IMR-90 (cell line): ENCODE results near the gene ADAMTS16. TPM values are rescaled to one million over a fixed set of nuclear protein-coding genes. Genes with fewer than 3 reads are reported as not detected.

Experiments used
- ATAC-seq: fragments of 200-7000 bp; cut with Tn5 transposase; 2 replicates; pipeline ENCODE4 v1.9.1; 2020; ENCODE audit warnings: low read depth, mild to moderate bottlenecking, moderate library complexity
- BruUV-seq: library from RNA; stranded (reverse); fragments of 400-500 nt; replicated peaks from 2 replicates; lab custom pipeline; 2021; lab: Mats Ljungman, UMichigan
- CTCF ChIA-PET: fragments of 300-600 bp; formaldehyde crosslinking; extraction: SDS; loops from one replicate; lab custom pipeline; 2021; ENCODE audit warnings: antibody characterized with exemption; lab: Yijun Ruan, JAX
- POLR2A ChIA-PET: fragments of 300-600 bp; sonication (Branson Sonifier 250); formaldehyde crosslinking; loops from one replicate; lab custom pipeline; 2022; ENCODE audit warnings: antibody characterized with exemption; ENCODE audit not compliant: unreplicated experiment; lab: Charles Lee
- DNase-seq: peaks from one replicate; pipeline ENCODE4 v3.0.0; 2013
- H2AFZ ChIP-seq: replicated peaks from 2 replicates; pipeline ENCODE3; 2013; ENCODE audit warnings: low read length, mild to moderate bottlenecking; ENCODE audit not compliant: poor library complexity
- H2AK5ac ChIP-seq: 2 replicates; pipeline ENCODE4 v1.6.1; 2013; ENCODE audit warnings: low read depth, low read length, inconsistent platforms
- H2AK9ac ChIP-seq: replicated peaks from 2 replicates; pipeline ENCODE3; 2013; ENCODE audit warnings: mild to moderate bottlenecking, low read depth, low read length, moderate library complexity; ENCODE audit not compliant: poor library complexity
- H2BK120ac ChIP-seq: 2 replicates; pipeline ENCODE4 v1.6.1; 2013; ENCODE audit warnings: low read depth, low read length, inconsistent platforms
- H2BK15ac ChIP-seq: 3 replicates; pipeline ENCODE4 v1.6.1; 2013; ENCODE audit warnings: low read depth, low read length, inconsistent platforms
- H2BK20ac ChIP-seq: 2 replicates; pipeline ENCODE4 v1.6.1; 2013; ENCODE audit warnings: low read depth, mild to moderate bottlenecking, inconsistent platforms, low read length, moderate library complexity
- H2BK5ac ChIP-seq: 2 replicates; pipeline ENCODE4 v1.6.1; 2013; ENCODE audit warnings: mild to moderate bottlenecking, low read depth, low read length, inconsistent platforms; ENCODE audit not compliant: poor library complexity, severe bottlenecking
- H3K14ac ChIP-seq: replicated peaks from 2 replicates; pipeline ENCODE4 v1.6.1; 2013; ENCODE audit warnings: low read depth, low read length, inconsistent platforms
- H3K18ac ChIP-seq: 2 replicates; pipeline ENCODE4 v1.6.1; 2013; ENCODE audit warnings: low read depth, low read length, control low read depth
- H3K23ac ChIP-seq: 2 replicates; pipeline ENCODE4 v1.6.1; 2013; ENCODE audit warnings: low read depth, low read length, inconsistent platforms
- H3K27ac ChIP-seq: 2 replicates; pipeline ENCODE4 v1.5.1; 2013; ENCODE audit warnings: mild to moderate bottlenecking, control low read depth, low read length; ENCODE audit not compliant: insufficient read depth
- H3K27me3 ChIP-seq: 2 replicates; pipeline ENCODE4 v1.6.1; 2013; ENCODE audit warnings: low read length; ENCODE audit not compliant: control insufficient read depth, insufficient read depth
- H3K36me3 ChIP-seq: 2 replicates; pipeline ENCODE4 v1.6.1; 2013; ENCODE audit warnings: low read length, mixed read lengths; ENCODE audit not compliant: control insufficient read depth, insufficient read depth
- H3K4ac ChIP-seq: 2 replicates; pipeline ENCODE4 v1.6.1; 2013; ENCODE audit warnings: low read depth, low read length, inconsistent platforms
- H3K4me1 ChIP-seq: 2 replicates; pipeline ENCODE4 v1.6.1; 2013; ENCODE audit warnings: low read length, mixed read lengths; ENCODE audit not compliant: control insufficient read depth, insufficient read depth
- H3K4me2 ChIP-seq: 2 replicates; pipeline ENCODE4 v1.6.1; 2013; ENCODE audit warnings: low read depth, mild to moderate bottlenecking, control low read depth, low read length, moderate library complexity
- H3K4me3 ChIP-seq: 2 replicates; pipeline ENCODE4 v1.5.1; 2013; ENCODE audit warnings: low read depth, mild to moderate bottlenecking, control low read depth, low read length, moderate library complexity; ENCODE audit not compliant: insufficient read depth
- H3K56ac ChIP-seq: 2 replicates; pipeline ENCODE4 v1.6.1; 2013; ENCODE audit warnings: low read length, inconsistent platforms; ENCODE audit not compliant: insufficient read depth; ENCODE audit errors: extremely low read depth
- H3K79me1 ChIP-seq, 2 experiments: 2 replicates each; pipeline ENCODE4 v1.6.1; 2013; ENCODE audit warnings: low read length in 2 of 2, inconsistent platforms in 1 of 2, low read depth in 1 of 2
- H3K9ac ChIP-seq: 2 replicates; pipeline ENCODE4 v1.6.1; 2013; ENCODE audit warnings: low read depth, low read length, control low read depth
- H3K9me1 ChIP-seq: 2 replicates; pipeline ENCODE4 v1.6.1; 2013; ENCODE audit warnings: low read length, inconsistent platforms; ENCODE audit not compliant: insufficient read depth
- H3K9me3 ChIP-seq: 2 replicates; pipeline ENCODE4 v1.6.1; 2013; ENCODE audit warnings: low read length; ENCODE audit not compliant: control insufficient read depth, insufficient read depth
- H4K20me1 ChIP-seq: 2 replicates; pipeline ENCODE4 v1.6.1; 2013; ENCODE audit warnings: low read length, inconsistent platforms; ENCODE audit not compliant: insufficient read depth
- H4K5ac ChIP-seq: 2 replicates; pipeline ENCODE4 v1.6.1; 2013; ENCODE audit warnings: mild to moderate bottlenecking, low read depth, low read length, control low read depth
- H4K8ac ChIP-seq, 2 experiments: 2 replicates each; pipeline ENCODE4 v1.6.1; 2013; ENCODE audit warnings: low read depth in 2 of 2, low read length in 2 of 2, control low read depth in 1 of 2, inconsistent platforms in 1 of 2
- H4K91ac ChIP-seq: 2 replicates; pipeline ENCODE4 v1.6.1; 2013; ENCODE audit warnings: low read depth, low read length, inconsistent platforms; ENCODE audit not compliant: insufficient read depth
- BHLHE40 ChIP-seq: fragments of 150-350 bp; IDR thresholded peaks from 2 replicates; pipeline ENCODE4 v1.6.1; 2016; ENCODE audit warnings: mild to moderate bottlenecking, low read depth, low read length
- CHD1 ChIP-seq: IDR thresholded peaks from 2 replicates; pipeline ENCODE4 v1.6.1; 2012; ENCODE audit warnings: low read depth, low read length, improper control_type of control experiment
- MXI1 ChIP-seq: IDR thresholded peaks from 2 replicates; pipeline ENCODE4 v1.6.1; 2012; ENCODE audit warnings: low read depth, mild to moderate bottlenecking, low read length, moderate library complexity, borderline replicate concordance
- POLR2A ChIP-seq: IDR thresholded peaks from 2 replicates; pipeline ENCODE4 v1.6.1; 2012; ENCODE audit warnings: mild to moderate bottlenecking, low read depth, low read length
- RAD21 ChIP-seq: IDR thresholded peaks from 2 replicates; pipeline ENCODE4 v1.6.1; 2012; ENCODE audit warnings: low read length, improper control_type of control experiment
- RFX5 ChIP-seq: IDR thresholded peaks from 2 replicates; pipeline ENCODE4 v1.8.0; 2012; ENCODE audit warnings: low read depth, mild to moderate bottlenecking, low read length, moderate library complexity
- SMC3 ChIP-seq: fragments of 150-350 bp; IDR thresholded peaks from 2 replicates; pipeline ENCODE4 v1.6.1; 2016; ENCODE audit warnings: low read depth, mild to moderate bottlenecking, antibody characterized with exemption, low read length, moderate library complexity
- WGBS, 2 experiments: methylation state at CpG; one replicate each; pipeline versions ENCODE4 v1.1.5 to v1.1.7; 2013; ENCODE audit warnings: missing lambda C conversion rate in 2 of 2; ENCODE audit not compliant: insufficient read length in 1 of 2; ENCODE audit errors: extremely low coverage in 2 of 2; 5-methylcytosine and 5-hydroxymethylcytosine counted together
- dilution Hi-C: fragments of 300-500 bp; cut with HindIII; formaldehyde crosslinking; loops from one replicate; pipeline ENCODE4 v1.14.3; 2018; ENCODE audit warnings: low sequenced_read_pairs; ENCODE audit not compliant: unreplicated experiment
- in situ Hi-C: fragments of 300-500 bp; cut with MboI; formaldehyde crosslinking; loops from 3 replicates; pipeline ENCODE4 v1.14.3; 2019; ENCODE audit warnings: low sequenced_read_pairs, inconsistent platforms, mixed read lengths
- intact Hi-C: fragments of 100-400 bp; cut with micrococcal nuclease; formaldehyde crosslinking; loops from 2 replicates; pipeline ENCODE4 v1.10.0; 2022
- polyA plus RNA-seq, 3 experiments: library from polyadenylated mRNA; depleted of rRNA; stranded (reverse); fragments of >200 nt; gene quantifications; 2 replicates each; pipeline ENCODE4 v1.2.3, GENCODE V29; 2012; ENCODE audit warnings: low replicate concordance in 1 of 3
- total RNA-seq: library from RNA; depleted of rRNA; stranded (reverse); fragments of >200 nt; gene quantifications from 2 replicates; pipeline ENCODE4 v1.2.3, GENCODE V29; 2012
- TF ChIP-seq, protein P1 (sequence below): fragments of 150-350 bp; IDR thresholded peaks from 2 replicates; pipeline ENCODE4 v1.6.1; 2016; ENCODE audit warnings: low read depth, mild to moderate bottlenecking, low read length, moderate library complexity, borderline replicate concordance

The ADAMTS16 gene
- total and polyA plus RNA-seq, 2 of the 4 experiments (the other 2 are of a cell fraction) = 0.09 to 0.18 TPM

DNA sequence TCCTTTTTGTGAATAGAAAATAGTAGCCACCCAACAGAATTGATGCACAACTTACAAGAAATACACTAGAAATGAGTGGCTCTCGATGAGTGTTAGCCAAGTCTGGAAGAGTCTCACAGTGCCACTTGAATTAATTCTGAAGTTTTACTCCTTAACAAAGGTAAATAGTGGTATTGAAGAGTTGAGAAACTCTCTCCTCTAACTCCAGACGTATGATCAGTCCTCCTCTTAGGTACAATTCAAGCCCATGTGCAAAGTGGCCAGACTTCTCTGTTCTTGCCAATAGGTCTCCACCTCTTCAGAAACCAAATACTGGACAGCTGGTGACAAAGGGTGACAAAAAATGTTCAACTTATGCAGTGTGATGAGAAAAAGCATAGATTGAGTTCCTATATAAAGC is 38.5 kb upstream of the ADAMTS16 start:
- dilution Hi-C loops = no loop called here
- ChIA-PET POLR2A (no interaction called here), CTCF (no interaction called here)
- Histone ChIP-seq H3K4ac (no peak overlapping the region), H3K14ac (no peak overlapping the region), H3K27me3 (no peaks in the 10 kb centered on the region), H4K5ac (no peak overlapping the region), H3K9ac (no peak overlapping the region), H4K20me1 (no peaks in the 10 kb centered on the region), H3K23ac (no peak overlapping the region), H4K8ac (no peak overlapping the region), H3K4me3 (no peak overlapping the region), H2AK5ac (no peak overlapping the region), H3K56ac (no peak overlapping the region), H3K9me3 (peaks cover 12% of the 10 kb centered on the region), H2AK9ac (no peak overlapping the region), H3K18ac (no peak overlapping the region), H2BK15ac (no peak overlapping the region), H3K27ac (no peak overlapping the region), H2BK120ac (no peak overlapping the region), H3K79me1 (no peaks in the 10 kb centered on the region), H3K36me3 (no peaks in the 10 kb centered on the region), H3K4me2 (no peak overlapping the region), H2AFZ (no peak overlapping the region), H4K91ac (no peak overlapping the region), H3K4me1 (no peaks in the 10 kb centered on the region), H3K9me1 (no peaks in the 10 kb centered on the region), H2BK5ac (no peak overlapping the region), H2BK20ac (no peak overlapping the region)
- in situ Hi-C loops = no loop called here
- ATAC-seq (no peak), DNase-seq (no peak)
- TF ChIP-seq, protein P1, sequence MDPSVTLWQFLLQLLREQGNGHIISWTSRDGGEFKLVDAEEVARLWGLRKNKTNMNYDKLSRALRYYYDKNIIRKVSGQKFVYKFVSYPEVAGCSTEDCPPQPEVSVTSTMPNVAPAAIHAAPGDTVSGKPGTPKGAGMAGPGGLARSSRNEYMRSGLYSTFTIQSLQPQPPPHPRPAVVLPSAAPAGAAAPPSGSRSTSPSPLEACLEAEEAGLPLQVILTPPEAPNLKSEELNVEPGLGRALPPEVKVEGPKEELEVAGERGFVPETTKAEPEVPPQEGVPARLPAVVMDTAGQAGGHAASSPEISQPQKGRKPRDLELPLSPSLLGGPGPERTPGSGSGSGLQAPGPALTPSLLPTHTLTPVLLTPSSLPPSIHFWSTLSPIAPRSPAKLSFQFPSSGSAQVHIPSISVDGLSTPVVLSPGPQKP = no peak
- TF ChIP-seq BHLHE40 (no peak), POLR2A (no peak), RFX5 (no peak), CHD1 (no peak), RAD21 (no peak), SMC3 (no peak), MXI1 (no peak)
- intact Hi-C loops = no loop called here
- WGBS, 2 experiments = no CpG with 5 or more reads among the region's 2 CpGs
- no TSS peak for BruUV-seq
